Ovary (tissue), 3 donors: Measurements from ENCODE around the gene PPP1R1C.

Experiments
- CTCF ChIP-seq, 3 donors: fragments of 450-650 bp in 2 of 3; fragments of 200-600 bp in 1 of 3; IDR thresholded peaks; one replicate each; pipeline versions ENCODE4 v1.5.1 to v1.8.0; 2016 to 2022; ENCODE audit warnings: antibody characterized with exemption in 3 of 3, mild to moderate bottlenecking in 1 of 3
- EP300 ChIP-seq: sonication (generic); formaldehyde crosslinking; IDR thresholded peaks from one replicate; pipeline ENCODE4 v1.6.1; 2017; ENCODE audit warnings: antibody characterized with exemption
- donor health status: DM: no; HTN: no; CAD: no.

GRCh38 chr2:182128821-182129707 is 143.4 kb downstream of the PPP1R1C start:
- TF ChIP-seq CTCF (IDR thresholded peaks at IDR 0.05) (no peak), EP300 (no peak)
